ENCODE data around the gene CTNNBL1.
A peak's percentile ranks its signal among the peaks of the same experiment; 100 is the strongest.

Gene CTNNBL1

DNA sequence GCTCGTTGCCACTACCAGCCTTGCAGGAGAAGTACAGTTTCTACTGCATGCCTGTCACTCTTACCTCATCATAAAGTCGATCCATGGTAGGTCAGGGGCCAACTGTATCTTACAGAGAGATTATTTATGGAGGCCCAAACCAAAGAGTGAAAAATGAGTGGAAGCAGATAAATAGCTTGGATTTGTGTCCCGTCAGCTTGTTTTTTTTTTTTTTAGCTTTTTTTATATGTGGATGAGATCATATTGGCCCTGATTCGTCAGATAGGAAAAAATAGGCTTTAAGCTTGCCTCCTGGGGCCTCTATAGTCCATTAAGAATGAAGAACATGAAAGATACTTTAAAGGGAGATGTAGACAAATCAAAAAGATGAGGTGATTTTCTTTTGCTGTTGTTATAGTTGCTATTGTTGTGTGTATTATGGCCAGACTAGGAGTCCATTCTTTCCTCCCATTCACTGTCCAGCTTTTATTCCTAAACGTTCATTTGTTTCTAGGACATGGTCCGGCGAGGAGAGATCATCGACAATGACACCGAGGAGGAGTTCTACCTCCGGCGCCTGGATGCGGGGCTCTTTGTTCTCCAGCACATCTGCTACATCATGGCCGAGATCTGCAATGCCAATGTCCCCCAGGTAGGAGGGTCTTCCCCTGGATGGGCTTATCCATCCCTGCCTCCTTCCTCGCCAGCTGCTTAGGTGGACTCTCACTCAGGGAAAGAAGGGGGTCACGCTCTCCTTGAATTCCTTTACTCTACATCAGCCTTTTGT is 165.8 kb downstream of the CTNNBL1 start:
- no peak for DNase-seq

DNA sequence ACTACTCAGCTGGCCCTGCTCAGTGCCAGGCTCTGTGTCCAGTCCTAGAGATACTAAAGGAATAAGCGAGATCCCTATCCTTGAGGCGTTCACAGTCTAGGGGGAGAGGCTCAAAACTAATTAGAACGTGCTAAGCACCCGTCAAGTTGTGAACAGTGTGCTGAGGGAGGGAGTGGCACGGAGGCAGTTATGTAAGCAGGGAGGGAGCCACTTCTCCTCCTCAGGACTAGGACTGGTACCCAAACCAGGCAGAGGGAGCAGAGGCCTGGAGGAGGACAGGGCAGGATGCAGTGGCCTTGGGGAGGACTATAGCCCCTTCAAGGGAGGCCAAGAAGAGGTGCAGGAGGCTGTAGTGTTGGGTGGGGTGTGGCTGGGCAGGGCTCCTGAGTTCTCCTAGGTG is 169.5 kb downstream of the CTNNBL1 start:
- DNase-seq, result no peak

DNA sequence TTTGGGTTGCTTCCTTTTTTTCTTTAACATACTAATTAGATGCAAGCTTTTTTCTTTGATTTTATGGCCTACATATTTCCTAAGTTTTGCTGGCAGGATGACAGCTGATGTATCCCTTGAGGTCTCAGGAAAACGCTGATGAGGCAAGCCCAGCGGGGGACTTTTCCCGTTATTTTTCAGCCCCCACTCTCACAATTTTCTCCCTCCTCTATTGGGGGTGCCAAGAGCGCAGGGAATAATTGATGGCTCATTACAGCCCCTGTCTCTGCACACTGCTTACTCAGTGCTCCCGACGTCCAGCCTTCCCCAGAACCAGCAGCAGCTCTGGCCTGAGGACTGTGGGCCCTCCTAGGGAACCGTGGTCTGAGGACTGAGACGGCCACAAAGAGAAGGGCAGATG is 170.5 kb downstream of the CTNNBL1 start:
- DNase-seq, result peak; percentile 64

DNA sequence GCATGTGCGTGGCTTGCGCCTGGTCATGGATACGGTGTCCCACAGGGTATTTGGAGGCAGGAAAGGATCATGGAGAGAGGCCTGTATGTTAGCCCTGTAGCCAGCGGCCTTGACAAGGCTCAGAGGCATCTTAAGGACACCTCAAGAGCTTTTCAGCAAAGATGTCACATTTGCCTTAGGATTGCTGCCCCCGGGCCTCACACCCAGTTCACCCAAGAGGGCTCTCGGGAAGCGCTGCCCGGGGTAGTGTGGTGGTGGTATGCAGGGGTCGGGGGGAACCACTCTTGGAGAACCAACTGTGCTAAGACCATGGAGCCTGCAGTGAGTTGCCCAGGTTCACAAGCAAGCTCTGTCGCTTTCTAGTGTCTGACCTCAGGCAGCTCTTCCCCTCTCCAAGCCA is 172.2 kb downstream of the CTNNBL1 start:
- no peak for DNase-seq

DNA sequence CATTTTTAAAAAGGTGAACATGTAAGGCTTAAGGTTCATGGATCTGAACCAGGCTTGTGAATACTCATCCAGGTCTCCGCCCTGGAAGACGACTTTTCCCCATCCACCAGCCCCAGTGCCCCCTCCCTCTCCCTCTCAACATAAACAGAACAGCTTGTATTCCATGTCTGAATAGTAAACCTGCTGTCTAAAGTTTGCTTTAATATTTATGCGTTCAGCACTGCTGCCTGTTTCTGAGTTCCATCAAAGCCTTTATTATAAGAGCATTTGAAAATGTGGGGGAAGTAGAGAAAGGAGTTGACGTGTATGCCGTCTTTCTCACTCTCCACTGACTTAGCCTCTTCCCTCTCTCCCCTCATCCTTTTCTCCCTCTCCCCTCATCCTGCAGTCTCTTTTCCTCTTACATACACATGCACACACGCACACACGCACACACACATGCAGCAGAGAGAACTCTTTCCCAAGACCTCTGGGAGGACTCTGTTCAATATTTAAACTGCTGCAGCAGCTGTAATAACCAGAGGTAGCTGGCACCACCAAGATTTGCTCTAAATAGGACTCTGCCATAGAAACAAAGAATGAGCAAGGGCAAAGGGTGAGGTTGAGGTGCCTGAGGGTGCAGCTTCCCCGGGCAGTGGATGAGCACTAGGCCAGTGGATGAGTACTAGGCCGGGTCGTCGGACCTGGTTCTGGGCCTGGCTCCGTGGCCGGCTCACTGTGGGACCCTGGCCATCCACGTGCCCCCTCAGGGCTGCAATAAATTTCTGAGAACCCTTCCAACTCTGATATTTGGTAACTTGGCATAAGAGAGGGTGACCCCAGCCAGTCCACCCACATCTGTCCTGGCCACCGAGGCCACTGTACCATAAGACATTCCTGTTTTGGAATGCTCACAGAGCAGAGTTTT is 173.7 kb downstream of the CTNNBL1 start:
- DNase-seq, result no peak

DNA sequence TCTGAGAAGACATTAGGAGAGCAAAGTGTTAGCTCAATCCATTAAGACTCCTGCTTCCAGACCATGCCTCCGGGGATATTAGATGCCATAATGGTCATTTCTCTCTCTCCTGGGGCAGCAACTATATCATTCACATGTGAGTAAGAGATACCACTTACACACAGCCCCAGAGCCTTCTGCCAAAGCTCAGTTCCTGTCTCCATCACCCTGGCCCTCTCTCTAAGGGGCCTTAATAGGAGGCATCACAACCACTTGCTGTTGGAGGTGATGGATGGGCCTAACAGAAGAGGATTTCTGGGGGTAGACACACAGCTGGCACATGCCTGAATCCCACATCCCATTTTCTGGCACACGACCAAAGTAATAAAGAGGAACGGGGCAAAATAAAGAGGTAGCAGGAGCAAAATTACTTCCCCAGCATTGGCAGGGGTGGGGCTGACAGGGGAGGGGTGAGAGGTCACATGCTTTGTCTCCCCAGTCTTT is 175.1 kb downstream of the CTNNBL1 start:
- DNase-seq, result no peak

DNA sequence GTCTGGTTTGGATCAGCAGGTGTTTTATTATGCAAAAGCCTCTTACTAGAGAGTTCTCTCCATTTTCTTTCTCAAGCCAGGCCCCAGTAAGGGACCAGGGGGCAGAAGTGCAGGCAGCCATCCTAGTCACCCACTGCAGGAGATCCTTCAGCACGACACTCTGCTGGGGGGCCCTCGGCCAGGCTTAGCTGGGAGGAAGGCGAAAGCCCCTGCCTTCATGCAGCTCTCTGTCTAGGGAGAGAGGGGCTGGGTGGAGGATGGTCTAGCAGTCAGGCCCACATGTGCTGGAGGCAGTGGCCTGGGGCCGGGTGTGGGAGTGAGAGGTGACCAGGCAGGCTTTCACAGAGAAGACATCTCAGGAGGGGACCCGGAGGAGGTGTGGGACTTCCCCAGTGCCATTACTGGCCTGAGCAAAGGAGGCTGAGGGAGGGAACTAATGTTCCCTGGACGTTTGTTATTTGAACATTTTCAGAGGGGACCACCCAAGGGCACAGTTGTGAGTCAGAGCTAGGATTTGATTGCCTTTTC is 175.6 kb downstream of the CTNNBL1 start:
- DNase-seq, result no peak

DNA sequence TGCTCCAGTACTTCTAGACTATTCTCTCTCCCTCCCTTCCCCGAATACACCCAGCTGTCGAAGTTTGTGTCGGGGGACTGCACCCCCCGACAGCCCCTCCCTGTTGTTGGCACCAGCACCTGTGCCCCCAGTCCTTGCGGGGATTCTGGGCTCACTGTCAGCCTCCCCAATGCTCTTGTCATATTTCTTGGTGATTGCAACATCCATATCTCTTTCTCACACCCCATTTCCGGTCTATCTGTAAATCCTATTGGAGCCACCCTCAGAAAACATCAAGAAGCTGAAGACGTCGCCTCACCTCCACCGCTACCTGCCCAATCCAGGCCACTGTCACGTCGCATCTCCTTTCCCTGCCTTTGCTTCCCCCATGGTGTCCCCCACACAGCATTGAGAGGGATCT is 176.5 kb downstream of the CTNNBL1 start:
- no peak for DNase-seq

DNA sequence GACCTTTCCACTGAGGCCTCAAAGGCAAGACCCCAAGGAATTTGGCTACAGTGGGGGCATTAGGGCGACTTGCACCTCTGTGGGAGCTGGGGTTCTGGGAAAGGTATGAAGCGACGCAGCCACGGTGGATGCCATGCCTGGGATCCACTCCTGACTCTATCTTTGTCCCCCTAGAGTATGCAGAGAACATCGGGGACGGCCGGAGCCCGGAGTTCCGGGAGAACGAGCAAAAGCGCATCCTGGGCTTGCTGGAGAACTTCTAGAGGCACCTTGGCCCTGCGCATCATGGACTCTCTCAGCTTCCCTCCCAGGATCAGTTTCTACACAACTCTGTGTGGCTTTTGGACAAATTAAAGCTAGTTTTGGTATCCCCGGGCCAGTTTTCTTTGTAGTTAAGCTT is 177.9 kb downstream of the CTNNBL1 start:
- DNase-seq, result no peak

DNA sequence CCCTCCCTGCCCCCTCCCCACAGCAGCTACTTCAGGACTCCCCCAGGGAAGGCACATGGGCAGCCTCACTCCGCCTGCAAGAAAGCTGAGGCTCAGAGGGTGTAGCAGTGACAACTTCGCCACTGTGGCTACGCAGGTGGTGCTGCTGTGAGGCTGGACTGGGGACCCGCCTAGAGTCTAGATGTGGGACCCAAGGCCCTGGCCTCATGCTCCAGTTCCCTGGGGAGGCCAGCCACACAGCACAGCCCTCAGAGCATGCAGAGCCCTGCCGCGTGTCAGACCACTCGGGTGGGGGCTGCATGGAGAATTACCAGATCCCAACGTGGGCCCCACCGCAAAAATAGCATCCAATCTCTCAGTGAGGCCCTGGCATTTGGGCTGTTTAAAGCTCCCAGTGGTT is 178.3 kb downstream of the CTNNBL1 start:
- no peak for DNase-seq

DNA sequence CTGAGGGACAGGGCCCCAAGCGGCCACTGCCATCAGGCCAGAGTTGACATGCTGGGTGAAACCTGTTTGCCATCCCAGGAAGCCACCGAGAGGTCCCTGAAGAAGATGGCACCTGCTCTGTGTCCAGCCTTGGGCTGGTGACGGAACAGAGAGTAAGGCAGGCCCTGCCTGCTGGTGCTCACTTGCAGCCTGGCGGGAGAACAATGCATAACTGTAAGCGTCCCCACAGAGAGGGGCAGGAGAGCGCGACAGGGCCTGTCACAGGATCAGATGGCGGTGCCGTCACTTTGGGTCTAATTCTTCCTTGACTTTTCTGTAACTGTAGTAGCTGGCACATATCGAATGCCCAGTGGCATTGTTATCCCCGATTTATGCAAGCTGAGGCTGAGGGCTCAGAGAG is 180.1 kb downstream of the CTNNBL1 start:
- no peak for DNase-seq

DNA sequence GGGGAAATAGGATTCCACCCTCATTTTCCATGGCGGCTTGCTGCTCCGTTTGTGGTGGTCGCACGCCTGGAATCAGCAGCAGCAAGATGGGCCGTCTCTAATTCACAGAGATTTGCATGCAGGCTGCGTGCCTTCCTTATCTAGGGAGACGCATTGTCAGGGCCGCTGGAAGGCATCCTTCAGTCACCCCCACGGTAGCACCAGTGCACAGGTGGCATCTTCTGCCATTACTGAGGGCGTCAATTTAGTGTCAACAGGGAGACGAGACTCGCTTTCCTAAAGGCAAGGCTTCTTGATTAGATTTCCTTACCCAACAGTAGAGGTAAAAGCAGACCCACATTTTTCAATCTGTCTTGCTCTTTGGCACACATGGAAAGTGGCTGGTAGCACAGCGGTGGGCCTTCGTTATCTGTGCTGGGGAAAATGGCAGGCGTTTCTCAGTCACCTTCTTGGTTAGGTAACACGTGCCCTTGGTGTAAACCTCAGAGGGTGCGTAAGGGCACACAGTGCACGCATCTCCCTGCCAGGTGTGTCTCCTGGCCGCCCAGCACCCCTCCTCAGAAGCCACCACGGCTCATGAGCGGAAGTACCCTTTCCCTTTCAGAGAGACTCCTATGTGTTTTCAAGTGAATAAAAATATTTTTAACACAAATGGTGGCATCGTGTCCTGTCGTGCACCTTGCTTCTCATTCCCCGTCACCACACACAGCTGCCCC is 181.8 kb downstream of the CTNNBL1 start:
- no peak for DNase-seq

DNA sequence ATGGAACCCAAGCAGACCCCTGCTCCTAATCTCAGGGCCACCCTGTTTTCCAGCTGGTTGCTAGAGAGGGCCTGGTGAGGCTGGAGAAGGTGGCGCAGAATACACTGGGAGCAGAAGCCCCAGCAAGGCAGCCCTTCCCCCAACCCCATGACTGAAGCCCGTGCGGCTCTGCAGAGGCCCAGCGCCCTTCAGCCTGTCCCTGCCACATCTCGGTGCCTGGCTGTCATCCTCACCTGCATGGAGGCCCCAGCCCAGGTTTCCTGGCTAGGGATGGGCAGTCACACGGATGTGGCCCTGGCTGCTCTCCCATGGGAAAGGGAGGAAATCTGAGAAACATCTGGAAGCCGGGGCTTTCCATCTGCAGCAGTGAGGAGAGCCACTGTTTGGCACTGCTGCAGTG is 183.0 kb downstream of the CTNNBL1 start:
- DNase-seq, result no peak

DNA sequence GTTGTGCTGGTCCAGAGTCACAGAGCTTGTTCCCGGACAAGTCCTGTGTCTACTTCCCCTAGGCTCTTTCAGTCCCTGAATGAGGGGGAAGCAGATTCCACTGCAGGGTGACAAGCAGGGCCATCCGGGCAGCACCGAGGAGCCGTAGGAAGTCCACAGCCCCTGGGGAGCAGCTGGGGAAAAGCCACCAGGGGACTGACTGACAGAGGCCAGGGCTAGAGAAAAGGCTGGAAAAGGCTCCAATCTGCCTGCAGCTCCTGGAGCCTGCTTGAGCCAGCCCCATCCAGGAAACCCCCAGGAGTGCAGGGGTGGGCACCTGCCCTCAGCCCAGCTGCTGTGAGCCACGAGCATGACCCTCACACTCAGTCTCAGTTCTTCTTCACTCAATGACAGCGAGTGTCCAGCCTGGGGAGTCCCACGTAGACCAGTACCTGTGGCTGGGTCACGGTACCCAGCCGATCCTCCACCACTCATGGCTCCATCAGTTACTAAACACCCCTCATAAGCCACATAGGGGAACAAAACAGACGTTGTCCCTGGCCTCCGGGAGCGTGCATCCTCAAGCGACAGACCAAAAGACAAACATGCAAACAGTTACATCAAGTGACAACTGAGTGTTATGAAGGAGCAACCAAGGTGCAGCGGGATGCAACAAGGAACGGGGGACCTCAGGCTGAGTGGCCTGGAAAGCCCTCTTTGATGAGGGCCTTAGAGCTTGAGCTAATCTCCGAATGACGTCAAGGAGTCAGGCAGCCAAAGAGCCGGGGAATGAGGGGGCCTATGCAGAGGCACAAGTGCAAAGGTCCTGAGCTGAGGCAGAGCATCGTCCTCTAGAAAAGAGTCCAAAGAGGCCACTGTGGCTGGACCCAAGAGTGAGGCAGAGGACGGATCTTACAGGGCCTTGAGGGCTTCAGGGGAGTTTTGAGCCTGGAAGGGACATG is 184.3 kb downstream of the CTNNBL1 start:
- no peak for DNase-seq

DNA sequence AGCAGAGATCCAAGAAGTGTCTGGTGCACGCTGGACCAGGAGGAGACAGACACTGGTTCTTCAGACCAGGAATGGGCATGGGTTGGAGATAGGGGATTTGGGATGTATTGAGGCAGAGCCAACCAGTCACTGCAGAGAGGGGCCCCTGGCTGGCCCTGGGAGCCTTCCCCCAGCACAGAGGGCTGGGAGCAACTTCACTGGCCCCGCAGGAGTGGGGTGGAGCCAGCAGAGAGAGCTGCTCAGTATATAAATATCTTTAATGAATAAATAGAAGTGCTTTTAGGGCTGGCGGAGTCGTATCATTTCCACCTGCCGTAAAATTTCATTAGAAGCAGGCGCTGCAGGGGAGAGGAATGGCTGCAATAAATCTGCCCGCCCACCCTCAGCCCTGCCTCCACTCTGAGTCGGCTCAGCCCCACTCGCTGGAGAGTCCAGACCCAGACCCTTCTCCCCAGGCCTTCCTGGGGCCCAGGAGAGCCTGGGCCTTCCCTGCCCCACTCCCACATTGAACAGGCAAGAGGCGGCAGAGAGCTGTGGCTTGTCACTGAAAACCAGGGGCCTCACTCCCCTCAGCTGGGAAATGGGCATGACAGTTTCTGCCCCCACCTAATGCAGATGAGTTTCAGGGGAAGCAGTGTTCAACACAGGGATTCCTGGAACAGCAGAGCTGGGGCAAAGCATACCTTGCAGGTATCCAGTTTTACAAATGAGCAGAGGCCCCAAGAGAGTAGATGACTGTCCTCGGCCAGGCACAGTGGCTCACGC is 185.2 kb downstream of the CTNNBL1 start:
- no peak for DNase-seq

DNA sequence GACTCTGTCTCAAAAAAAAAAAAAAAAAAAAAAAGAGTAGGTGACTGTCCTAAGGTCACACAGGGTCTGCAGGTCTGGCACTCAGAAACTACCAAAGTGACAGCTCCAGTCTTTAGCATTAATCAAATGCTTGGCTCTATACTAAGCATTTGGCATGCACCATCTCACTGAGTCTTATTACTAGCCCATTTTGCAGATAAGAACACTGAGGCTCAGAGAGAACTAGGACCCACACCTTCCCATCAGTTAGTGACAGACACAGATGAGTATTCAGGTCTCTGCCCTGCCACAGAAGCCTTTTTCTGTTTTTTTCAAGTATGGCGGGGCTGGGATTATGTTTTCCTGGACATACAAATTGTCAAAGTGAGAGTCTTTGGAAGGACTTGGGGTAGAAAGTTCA is 186.0 kb downstream of the CTNNBL1 start:
- no peak for DNase-seq

DNA sequence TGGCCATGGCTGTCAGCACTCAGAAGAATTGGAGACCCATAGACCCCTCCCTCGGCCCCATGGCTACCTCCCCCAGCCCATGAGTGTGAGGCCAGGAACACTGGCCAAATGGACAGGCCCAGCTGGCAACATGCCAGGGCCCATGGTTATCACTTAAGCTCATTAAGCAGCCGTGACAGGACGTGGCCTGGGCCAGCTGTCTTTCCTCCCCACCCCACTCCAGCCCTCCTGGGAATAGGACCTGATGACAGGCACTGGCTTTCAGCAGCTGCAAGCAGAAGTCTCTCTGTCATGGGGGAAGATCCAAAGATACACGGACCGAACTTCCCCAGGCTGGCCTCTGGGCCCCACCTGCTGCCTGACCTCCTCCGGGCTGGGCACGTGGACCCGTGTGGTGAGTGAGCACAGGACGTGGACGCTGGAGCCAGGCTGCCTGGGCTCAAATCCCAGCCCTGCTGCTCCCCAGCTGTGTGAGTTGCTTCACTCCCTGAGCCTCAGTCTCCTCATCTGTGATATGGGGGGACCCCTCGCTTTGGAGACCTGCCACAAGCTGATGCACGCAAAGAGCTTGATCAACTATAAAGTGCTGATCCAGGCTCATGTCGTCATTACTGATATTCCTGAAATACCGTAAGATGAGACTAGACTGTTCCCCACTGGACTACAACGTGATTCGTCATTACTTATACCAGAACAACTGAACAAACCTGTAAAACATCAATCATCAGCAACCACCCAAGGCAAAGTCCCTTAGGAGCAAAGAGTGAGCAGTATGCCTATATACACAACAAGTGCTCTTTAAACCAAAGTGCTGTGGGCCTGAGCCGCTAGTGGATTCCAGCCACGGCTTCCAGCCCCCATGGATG is 187.1 kb downstream of the CTNNBL1 start:
- DNase-seq, result no peak

DNA sequence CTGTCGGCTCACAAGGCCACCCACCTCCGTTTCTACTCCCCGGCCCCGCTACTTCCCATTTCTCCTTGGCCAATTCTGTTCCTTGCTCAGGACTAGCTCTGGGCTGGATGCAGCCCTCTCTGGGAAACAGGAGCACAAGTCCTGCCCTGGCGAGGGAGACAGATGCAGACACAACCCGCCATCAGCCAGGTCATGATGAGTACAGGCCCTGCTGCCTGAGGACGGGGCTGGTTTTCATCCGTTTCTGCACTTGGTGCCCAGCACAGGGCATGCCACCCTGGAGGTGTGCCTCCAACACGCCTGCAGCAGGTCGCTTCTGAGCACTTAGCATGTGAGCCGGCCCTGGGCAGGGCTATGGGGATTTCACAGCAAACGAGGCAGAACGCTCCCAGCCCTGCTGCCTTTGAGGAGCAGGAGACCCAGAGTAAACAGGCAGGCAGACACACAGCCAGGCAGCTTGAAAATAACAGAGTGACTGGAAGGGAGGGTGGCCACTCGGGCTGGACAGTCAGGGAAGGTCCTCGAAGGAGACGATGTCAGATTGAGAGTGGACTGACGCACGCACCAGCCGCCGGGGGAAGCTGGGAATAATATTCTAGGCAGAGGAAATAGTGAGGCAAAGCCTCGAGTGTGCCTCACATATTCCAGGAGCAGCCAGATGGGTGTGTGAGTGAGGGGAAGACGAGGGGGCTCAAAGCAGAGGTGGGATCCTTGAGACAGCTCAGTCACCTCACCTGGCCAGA is 187.9 kb downstream of the CTNNBL1 start:
- no peak for DNase-seq

DNA sequence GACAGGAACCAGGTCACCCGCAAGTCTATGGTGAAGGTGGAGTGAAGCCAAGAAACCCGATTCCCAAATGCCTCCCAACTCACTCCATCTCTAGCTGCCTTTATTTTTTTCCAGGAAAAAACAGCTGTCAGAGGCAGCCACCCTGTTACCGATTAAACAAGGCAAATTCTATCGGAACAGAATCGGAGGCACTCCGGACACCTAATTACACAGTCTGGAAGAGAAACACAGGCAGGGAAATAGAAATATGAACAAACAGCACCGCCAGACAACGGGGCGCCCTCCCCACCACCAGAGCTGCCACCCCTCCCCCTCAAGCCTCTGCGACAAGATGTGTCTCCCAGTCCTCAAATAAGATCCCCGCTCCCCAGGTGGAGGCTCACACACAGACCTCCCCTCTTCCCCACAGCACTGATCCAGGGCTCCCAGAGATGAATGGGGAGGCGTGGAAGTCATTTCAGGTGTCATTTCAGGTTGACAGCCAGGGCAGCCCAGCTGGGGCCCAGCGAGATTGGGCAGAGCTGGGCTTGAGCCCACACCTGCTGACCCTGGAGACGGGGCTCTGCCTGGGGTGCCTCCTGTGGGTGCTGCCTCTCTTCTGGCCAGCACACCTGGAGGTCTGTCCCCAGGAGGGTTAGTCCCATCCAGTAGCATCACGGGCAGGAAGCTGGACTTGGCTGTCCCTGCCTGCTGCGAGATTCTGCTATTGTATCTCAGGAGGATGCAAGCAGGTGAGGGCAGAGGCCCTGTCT is 189.3 kb downstream of the CTNNBL1 start:
- no peak for DNase-seq

Measured in fibroblast of skin of right biceps (primary cell).